Measurements from ENCODE around the gene DAB2IP. TPM values are rescaled to one million over a fixed set of nuclear protein-coding genes. Genes with fewer than 3 reads are reported as not detected.

Gene DAB2IP
- total and polyA plus RNA-seq, 2 of the 4 experiments (the other 2 are of a cell fraction) = 5.6 to 17.2 TPM

DNA sequence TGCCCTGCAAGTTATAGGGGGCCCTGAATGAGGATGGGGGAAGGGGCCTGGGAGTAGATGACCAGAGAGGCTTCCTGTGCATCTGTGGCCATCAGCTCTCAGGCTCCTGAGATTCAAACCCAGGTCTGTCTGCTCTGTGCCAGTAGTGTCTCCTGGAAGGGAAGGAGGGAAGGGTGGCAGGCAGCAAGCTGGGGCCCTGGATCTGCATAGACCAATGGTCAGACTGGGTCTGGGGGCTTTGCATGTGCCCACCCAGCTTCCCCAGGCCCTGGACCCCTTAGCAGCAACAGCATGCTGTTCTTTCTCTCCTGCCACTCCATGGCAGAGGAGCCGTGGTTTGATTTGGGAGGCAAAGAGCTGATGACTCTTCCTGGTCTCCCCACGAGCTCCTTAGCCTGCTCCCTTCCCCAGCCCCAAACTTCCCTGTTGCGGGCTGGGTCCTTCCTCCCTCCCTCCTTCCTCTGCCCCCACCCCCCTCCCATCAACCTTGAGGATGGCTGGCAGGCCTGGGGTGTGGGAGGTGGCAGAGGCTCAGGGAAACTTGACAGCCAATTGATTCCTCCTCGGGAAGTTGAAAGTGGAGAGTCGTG, 31.6 kb downstream of the DAB2IP start:
- no peak overlapping the region for H3K4me2 ChIP-seq (ENCODE audit: low read depth, low read length)
- H4K20me1 ChIP-seq (ENCODE audit: insufficient read depth, low read length) = peaks cover 10% of the 10 kb centered on the region
- H4K8ac ChIP-seq (ENCODE audit: low read depth in 2 of 2, low read length in 2 of 2) = no peak overlapping the region
- no peak overlapping the region for H2AK5ac ChIP-seq (ENCODE audit: low read depth, low read length)
- no peak overlapping the region for H2BK120ac ChIP-seq (ENCODE audit: low read depth, low read length)
- no peaks in the 10 kb centered on the region for H3K9me3 ChIP-seq (ENCODE audit: control insufficient read depth, insufficient read depth, low read length)
- H3K18ac ChIP-seq (ENCODE audit: low read depth, low read length) = no peak overlapping the region
- DNase-seq = no peak
- no peak overlapping the region for H3K14ac ChIP-seq (replicated peaks; ENCODE audit: low read depth, low read length)
- POLR2A ChIA-PET (ENCODE audit: unreplicated experiment) = no interaction called here
- no peak overlapping the region for H2BK5ac ChIP-seq (ENCODE audit: low read depth, low read length, poor library complexity, severe bottlenecking)
- H2BK20ac ChIP-seq (ENCODE audit: low read depth, low read length) = no peak overlapping the region
- no TSS peak for BruUV-seq (replicated peaks)
- no peaks in the 10 kb centered on the region for H3K79me1 ChIP-seq (ENCODE audit: low read depth in 1 of 2, low read length in 2 of 2)
- H3K27ac ChIP-seq (ENCODE audit: insufficient read depth, low read length) = no peak overlapping the region
- in situ Hi-C loops (cut with MboI; ENCODE audit: low sequenced_read_pairs) = no loop called here
- no peak overlapping the region for H3K9ac ChIP-seq (ENCODE audit: low read depth, low read length)
- H3K4me1 ChIP-seq (ENCODE audit: control insufficient read depth, insufficient read depth, low read length) = peaks cover 3% of the 10 kb centered on the region; the same call in 1 of the 2 replicates
- no peak for ATAC-seq (ENCODE audit: low read depth)
- no peak overlapping the region for H3K23ac ChIP-seq (ENCODE audit: low read depth, low read length)
- no peak overlapping the region for H4K5ac ChIP-seq (ENCODE audit: low read depth, low read length)
- no peak overlapping the region for H3K56ac ChIP-seq (ENCODE audit: extremely low read depth, insufficient read depth, low read length)
- H2AK9ac ChIP-seq (replicated peaks; ENCODE audit: low read depth, low read length, poor library complexity) = no peak overlapping the region
- no peak overlapping the region for H4K91ac ChIP-seq (ENCODE audit: insufficient read depth, low read depth, low read length)
- no peak overlapping the region for H2AFZ ChIP-seq (replicated peaks; ENCODE audit: low read length, poor library complexity)
- no peak for TF ChIP-seq FOS (IDR thresholded peaks at IDR 0.05; ENCODE audit: low read depth, low read length)
- TF ChIP-seq MAZ (IDR thresholded peaks at IDR 0.05; ENCODE audit: borderline replicate concordance, low read depth, low read length) = no peak
- TF ChIP-seq CHD1 (IDR thresholded peaks at IDR 0.05; ENCODE audit: low read depth, low read length) = no peak
- TF ChIP-seq MXI1 (IDR thresholded peaks at IDR 0.05; ENCODE audit: borderline replicate concordance, low read depth, low read length) = no peak
- TF ChIP-seq CTCF (conservative IDR thresholded peaks at IDR 0.05; ENCODE audit: low read depth, low read length) = no peak
- TF ChIP-seq BHLHE40 (IDR thresholded peaks at IDR 0.05; ENCODE audit: low read depth, low read length) = no peak
- no peak for TF ChIP-seq NFE2L2 (IDR thresholded peaks at IDR 0.05; ENCODE audit: low read depth, low read length)
- TF ChIP-seq RCOR1 (IDR thresholded peaks at IDR 0.05; ENCODE audit: insufficient replicate concordance, low read length) = no peak
- TF ChIP-seq RAD21 (IDR thresholded peaks at IDR 0.05; ENCODE audit: low read length) = no peak
- no peak for TF ChIP-seq ELK1 (IDR thresholded peaks at IDR 0.05; ENCODE audit: borderline replicate concordance, low read depth, low read length)
- no peak for TF ChIP-seq SMC3 (IDR thresholded peaks at IDR 0.05; ENCODE audit: low read depth, low read length)
- no peak for TF ChIP-seq RFX5 (IDR thresholded peaks at IDR 0.05; ENCODE audit: low read depth, low read length)
- TF ChIP-seq POLR2A (IDR thresholded peaks at IDR 0.05; ENCODE audit: low read depth, low read length) = no peak
- TF ChIP-seq USF2 (IDR thresholded peaks at IDR 0.05; ENCODE audit: low read depth, low read length) = no peak
- TF ChIP-seq MAFK (IDR thresholded peaks at IDR 0.05; ENCODE audit: low read depth, low read length) = no peak
- H2BK15ac ChIP-seq (ENCODE audit: low read depth, low read length) = no peak overlapping the region
- intact Hi-C loops (cut with micrococcal nuclease) = loop anchor here (10.0 kb wide), 1 partner anchor 412 kb away; the partner anchor contains the start of gene TTLL11
- H3K4me3 ChIP-seq (ENCODE audit: insufficient read depth, low read depth, low read length) = no peak overlapping the region
- dilution Hi-C loops (cut with HindIII; ENCODE audit: low sequenced_read_pairs, unreplicated experiment) = no loop called here
- CTCF ChIA-PET = interaction anchor here (0.7 to 2.5 kb wide), 3 partner anchors 26 to 137 kb away, joined by 3 to 10 read pairs (median 4); no protein-coding TSS in a partner anchor
- no CpG with 5 or more reads among the region's 5 CpGs for WGBS, 2 experiments (ENCODE audit: extremely low coverage in 2 of 2, insufficient read length in 1 of 2)
- H3K27me3 ChIP-seq (ENCODE audit: control insufficient read depth, insufficient read depth, low read length) = no peaks in the 10 kb centered on the region
- no peak overlapping the region for H3K4ac ChIP-seq (ENCODE audit: low read depth, low read length)
- no peaks in the 10 kb centered on the region for H3K9me1 ChIP-seq (ENCODE audit: insufficient read depth, low read length)
- H3K36me3 ChIP-seq (ENCODE audit: control insufficient read depth, insufficient read depth, low read length) = peaks cover 4% of the 10 kb centered on the region; the same call in 1 of the 2 replicates
